Measurements from ENCODE around the gene TAF1C. TPM values are rescaled to one million over a fixed set of nuclear protein-coding genes. Genes with fewer than 3 reads are reported as not detected.
"Not testable (repeated sequence)": the region's sequence is repeated elsewhere in the genome, so short reads cannot be mapped to it uniquely, and the experiment has no call there.

TAF1C gene
- total RNA-seq, 6 donors from 2014 or later, result 23.2 to 227 (median 65.0) TPM

- TF ChIP-seq EP300 (IDR thresholded peaks at IDR 0.05) (no peak), CTCF (IDR thresholded peaks at IDR 0.05) (no peak), POLR2A (IDR thresholded peaks at IDR 0.05) (no peak), POLR2AphosphoS5 (IDR thresholded peaks at IDR 0.05) (no peak)
- no peak for DNase-seq
- Histone ChIP-seq H3K9me3 (no peaks in the 10 kb centered on the region), H3K27ac (no peak overlapping the region), H3K36me3 (no peaks in the 10 kb centered on the region), H3K4me3 (no peak overlapping the region), H3K4me1 (no peaks in the 10 kb centered on the region), H3K27me3 (no peaks in the 10 kb centered on the region)
- ATAC-seq (ENCODE audit: low FRiP score in 2 of 2), result no peak
- 68 to 70% methylated on average over 6 of the region's 6 CpGs for WGBS, 2 donors
These were observed 32.1 kb upstream of the TAF1C start for GRCh38 chr16:84218956-84219355.

- H3K4me1 ChIP-seq, result no peaks in the 10 kb centered on the region
- H3K27me3 ChIP-seq, result no peaks in the 10 kb centered on the region
- H3K27ac ChIP-seq, result no peak overlapping the region
- no peak overlapping the region for H3K4me3 ChIP-seq
- no peaks in the 10 kb centered on the region for H3K9me3 ChIP-seq
- no peaks in the 10 kb centered on the region for H3K36me3 ChIP-seq
- ATAC-seq (ENCODE audit: low FRiP score in 2 of 2) (no peak), DNase-seq (no peak)
- TF ChIP-seq POLR2AphosphoS5 (IDR thresholded peaks at IDR 0.05), result no peak
- no peak for TF ChIP-seq POLR2A (IDR thresholded peaks at IDR 0.05)
- TF ChIP-seq CTCF (IDR thresholded peaks at IDR 0.05), result no peak
- TF ChIP-seq EP300 (IDR thresholded peaks at IDR 0.05), result no peak
- 79 to 82% methylated on average over 17 of the region's 17 CpGs for WGBS, 2 donors
These were observed 31.4 kb upstream of the TAF1C start for GRCh38 chr16:84218176-84218823.

- WGBS, 2 donors, result 86 to 94% methylated on average over 3 of the region's 3 CpGs
- H3K4me3 ChIP-seq, result not testable (repeated sequence)
These were observed 29.3 kb upstream of the TAF1C start for GRCh38 chr16:84216144-84216543.

GRCh38 chr16:84215531-84215930 is 28.7 kb upstream of the TAF1C start:
- Histone ChIP-seq H3K4me1 (no peaks in the 10 kb centered on the region), H3K27me3 (no peaks in the 10 kb centered on the region), H3K36me3 (no peaks in the 10 kb centered on the region), H3K9me3 (no peaks in the 10 kb centered on the region), H3K27ac (no peak overlapping the region), H3K4me3 (no peak overlapping the region)
- ATAC-seq (ENCODE audit: low FRiP score in 2 of 2) (no peak), DNase-seq (no peak)
- WGBS, 2 donors, result 89 to 91% methylated on average over 3 to 5 of the region's 5 CpGs
- TF ChIP-seq POLR2AphosphoS5 (IDR thresholded peaks at IDR 0.05) (no peak), CTCF (IDR thresholded peaks at IDR 0.05) (no peak), POLR2A (IDR thresholded peaks at IDR 0.05) (no peak), EP300 (IDR thresholded peaks at IDR 0.05) (no peak)

More at GRCh38 chr16:84216144-84216543, 29.3 kb upstream of the TAF1C start:
- H3K4me1 ChIP-seq; H3K27me3 ChIP-seq; ATAC-seq (ENCODE audit: low FRiP score in 2 of 2); H3K9me3 ChIP-seq; H3K36me3 ChIP-seq; H3K27ac ChIP-seq; DNase-seq: not testable (repeated sequence)

- ATAC-seq (ENCODE audit: low FRiP score in 2 of 2) (no peak), DNase-seq (no peak)
- H3K36me3 ChIP-seq, result no peaks in the 10 kb centered on the region
- 73 to 85% methylated on average over 12 to 15 of the region's 15 CpGs for WGBS, 2 donors
- H3K27ac ChIP-seq, result no peak overlapping the region
- no peaks in the 10 kb centered on the region for H3K9me3 ChIP-seq
- H3K4me3 ChIP-seq, result no peak overlapping the region
- no peaks in the 10 kb centered on the region for H3K27me3 ChIP-seq
- TF ChIP-seq POLR2AphosphoS5 (IDR thresholded peaks at IDR 0.05), result no peak
- no peak for TF ChIP-seq CTCF (IDR thresholded peaks at IDR 0.05)
- no peak for TF ChIP-seq EP300 (IDR thresholded peaks at IDR 0.05)
- TF ChIP-seq POLR2A (IDR thresholded peaks at IDR 0.05), result no peak
- no peaks in the 10 kb centered on the region for H3K4me1 ChIP-seq
These were observed 27.7 kb upstream of the TAF1C start for GRCh38 chr16:84214451-84215066.
